Neural progenitor cell (in vitro differentiated cells): ENCODE data around the gene TMEM126B.

Experiments
- EZH2 ChIP-seq: fragments of 200-600 bp; sonication (generic); IDR thresholded peaks from 2 replicates; pipeline ENCODE4 v1.6.1; 2017; ENCODE audit warnings: antibody characterized with exemption, mild to moderate bottlenecking, moderate library complexity
- TF ChIP-seq, protein P1 (sequence below): fragments of 200-600 bp; sonication (generic); IDR thresholded peaks from 2 replicates; pipeline ENCODE4 v1.5.1; 2017; ENCODE audit warnings: antibody characterized with exemption, mild to moderate bottlenecking

GRCh38 chr11:85685820-85686459 lies 57.5 kb downstream of the TMEM126B start, which contains the start of gene CCDC89:
- TF ChIP-seq, protein P1, sequence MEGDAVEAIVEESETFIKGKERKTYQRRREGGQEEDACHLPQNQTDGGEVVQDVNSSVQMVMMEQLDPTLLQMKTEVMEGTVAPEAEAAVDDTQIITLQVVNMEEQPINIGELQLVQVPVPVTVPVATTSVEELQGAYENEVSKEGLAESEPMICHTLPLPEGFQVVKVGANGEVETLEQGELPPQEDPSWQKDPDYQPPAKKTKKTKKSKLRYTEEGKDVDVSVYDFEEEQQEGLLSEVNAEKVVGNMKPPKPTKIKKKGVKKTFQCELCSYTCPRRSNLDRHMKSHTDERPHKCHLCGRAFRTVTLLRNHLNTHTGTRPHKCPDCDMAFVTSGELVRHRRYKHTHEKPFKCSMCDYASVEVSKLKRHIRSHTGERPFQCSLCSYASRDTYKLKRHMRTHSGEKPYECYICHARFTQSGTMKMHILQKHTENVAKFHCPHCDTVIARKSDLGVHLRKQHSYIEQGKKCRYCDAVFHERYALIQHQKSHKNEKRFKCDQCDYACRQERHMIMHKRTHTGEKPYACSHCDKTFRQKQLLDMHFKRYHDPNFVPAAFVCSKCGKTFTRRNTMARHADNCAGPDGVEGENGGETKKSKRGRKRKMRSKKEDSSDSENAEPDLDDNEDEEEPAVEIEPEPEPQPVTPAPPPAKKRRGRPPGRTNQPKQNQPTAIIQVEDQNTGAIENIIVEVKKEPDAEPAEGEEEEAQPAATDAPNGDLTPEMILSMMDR: no peak
- TF ChIP-seq EZH2: no peak
